ENCODE data around the gene CTNND1.

Gene CTNND1

DNA sequence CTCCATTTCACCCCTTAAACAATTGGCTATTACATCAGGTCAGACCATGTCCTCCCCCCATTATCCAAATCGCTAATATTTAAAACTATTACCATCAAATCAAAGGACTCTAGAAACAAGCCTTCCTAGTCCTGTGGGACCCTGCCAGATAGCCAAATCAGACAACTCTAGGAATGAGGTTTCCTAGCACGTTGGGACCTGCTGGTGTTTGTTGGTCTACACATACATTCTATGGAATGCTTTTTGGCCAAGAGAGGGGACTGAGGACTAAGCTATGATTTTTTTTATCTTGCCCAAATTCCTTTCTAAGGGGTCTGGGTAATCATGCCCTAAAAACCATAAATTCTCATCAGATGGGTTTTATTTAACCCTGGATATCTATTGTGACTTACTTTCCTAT is 34.4 kb upstream of the CTNND1 start:
- CTCF ChIA-PET = no interaction called here
- POLR2A ChIA-PET = interaction anchor here (3.3 kb wide), 1 partner anchor 14 kb away, joined by 13 read pairs; the partner anchor contains the start of gene SELENOH
- TF ChIP-seq L3MBTL2 (conservative IDR thresholded peaks at IDR 0.05) (no peak), NFRKB (IDR thresholded peaks at IDR 0.05) (no peak), ARNT (IDR thresholded peaks at IDR 0.05) (no peak)
- DNase-seq (ENCODE audit: extremely low spot score) = no peak

DNA sequence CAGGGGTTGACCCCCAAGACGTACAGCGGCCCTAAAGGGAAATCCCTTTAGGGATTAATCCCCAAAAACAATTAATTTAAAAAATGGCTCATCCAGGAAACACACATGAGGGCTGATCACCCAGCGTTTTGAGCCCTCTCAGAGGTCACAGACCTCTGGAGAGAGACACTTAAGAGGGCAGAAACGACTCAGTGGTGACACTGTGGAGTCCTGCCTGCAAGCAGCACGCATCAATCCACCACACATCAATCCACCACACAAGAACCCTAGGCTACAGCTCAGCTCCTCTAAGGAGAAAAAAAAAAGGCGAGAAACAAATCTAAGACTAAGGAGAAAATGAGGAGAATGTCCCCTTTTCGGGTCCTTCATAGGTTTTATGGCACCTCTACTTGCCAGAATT is 32.8 kb upstream of the CTNND1 start:
- DNase-seq (ENCODE audit: extremely low spot score) = no peak
- ChIA-PET POLR2A (interaction anchor here (0.5 to 3.3 kb wide), 2 partner anchors 13 to 377 kb away, joined by 3 to 13 read pairs; partner anchors contain the start of gene SELENOH), CTCF (no interaction called here)
- no peak for TF ChIP-seq L3MBTL2 (conservative IDR thresholded peaks at IDR 0.05)
- no peak for TF ChIP-seq CTBP1 (IDR thresholded peaks at IDR 0.05; ENCODE audit: borderline replicate concordance)
- no peak for TF ChIP-seq FOXA1 (IDR thresholded peaks at IDR 0.05)
- no peak for TF ChIP-seq ELF4 (IDR thresholded peaks at IDR 0.05)
- TF ChIP-seq ZNF384 (IDR thresholded peaks at IDR 0.05) = no peak
- no peak for TF ChIP-seq BHLHE40 (IDR thresholded peaks at IDR 0.05; ENCODE audit: borderline replicate concordance)
- TF ChIP-seq TARDBP (IDR thresholded peaks at IDR 0.05) = no peak
- TF ChIP-seq NFRKB (IDR thresholded peaks at IDR 0.05) = no peak
- no peak for TF ChIP-seq FOXK2 (IDR thresholded peaks at IDR 0.05)
- no peak for TF ChIP-seq LEF1 (IDR thresholded peaks at IDR 0.05; ENCODE audit: borderline replicate concordance)
- TF ChIP-seq, protein P1, sequence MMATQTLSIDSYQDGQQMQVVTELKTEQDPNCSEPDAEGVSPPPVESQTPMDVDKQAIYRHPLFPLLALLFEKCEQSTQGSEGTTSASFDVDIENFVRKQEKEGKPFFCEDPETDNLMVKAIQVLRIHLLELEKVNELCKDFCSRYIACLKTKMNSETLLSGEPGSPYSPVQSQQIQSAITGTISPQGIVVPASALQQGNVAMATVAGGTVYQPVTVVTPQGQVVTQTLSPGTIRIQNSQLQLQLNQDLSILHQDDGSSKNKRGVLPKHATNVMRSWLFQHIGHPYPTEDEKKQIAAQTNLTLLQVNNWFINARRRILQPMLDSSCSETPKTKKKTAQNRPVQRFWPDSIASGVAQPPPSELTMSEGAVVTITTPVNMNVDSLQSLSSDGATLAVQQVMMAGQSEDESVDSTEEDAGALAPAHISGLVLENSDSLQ (IDR thresholded peaks at IDR 0.05) = no peak
- no peak for TF ChIP-seq ARNT (IDR thresholded peaks at IDR 0.05)
- no peak for TF ChIP-seq SUZ12 (IDR thresholded peaks at IDR 0.05)
- TF ChIP-seq SP1 (IDR thresholded peaks at IDR 0.05) = no peak
- TF ChIP-seq FOXM1 (IDR thresholded peaks at IDR 0.05; ENCODE audit: borderline replicate concordance) = no peak
- no peak for TF ChIP-seq HDGF (IDR thresholded peaks at IDR 0.05; ENCODE audit: borderline replicate concordance)

DNA sequence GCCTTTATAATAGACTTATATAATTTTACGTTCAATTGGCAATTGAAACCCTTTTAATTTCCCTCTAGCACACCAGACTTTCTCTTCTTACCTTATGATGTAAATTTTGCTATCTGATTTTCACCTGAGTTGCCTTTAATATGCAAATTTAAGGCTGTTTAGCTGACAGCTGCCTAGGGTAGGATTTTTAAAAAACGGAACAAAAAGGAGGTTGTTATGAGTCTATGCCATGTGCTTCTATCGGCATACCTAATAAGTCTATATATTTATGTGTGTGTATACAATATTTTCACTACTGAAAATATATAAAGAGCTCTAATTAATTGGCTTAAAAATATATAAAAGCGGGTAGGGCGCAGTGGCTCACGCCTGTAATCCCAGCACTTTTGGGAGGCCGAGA is 32.1 kb upstream of the CTNND1 start:
- no peak for TF ChIP-seq ELF4 (IDR thresholded peaks at IDR 0.05)
- TF ChIP-seq TARDBP (IDR thresholded peaks at IDR 0.05) = no peak
- TF ChIP-seq FOXM1 (IDR thresholded peaks at IDR 0.05; ENCODE audit: borderline replicate concordance) = no peak
- no peak for TF ChIP-seq FOXA1 (IDR thresholded peaks at IDR 0.05)
- TF ChIP-seq NFRKB (IDR thresholded peaks at IDR 0.05) = no peak
- TF ChIP-seq SP1 (IDR thresholded peaks at IDR 0.05) = no peak
- no peak for TF ChIP-seq HDGF (IDR thresholded peaks at IDR 0.05; ENCODE audit: borderline replicate concordance)
- no peak for TF ChIP-seq FOXK2 (IDR thresholded peaks at IDR 0.05)
- TF ChIP-seq L3MBTL2 (conservative IDR thresholded peaks at IDR 0.05) = no peak
- TF ChIP-seq, protein P1 (IDR thresholded peaks at IDR 0.05) = no peak
- CTCF ChIA-PET = no interaction called here
- no peak for DNase-seq (ENCODE audit: extremely low spot score)
- POLR2A ChIA-PET = interaction anchor here (0.5 to 3.3 kb wide), 2 partner anchors 12 to 378 kb away, joined by 3 to 13 read pairs; partner anchors contain the start of gene SELENOH

DNA sequence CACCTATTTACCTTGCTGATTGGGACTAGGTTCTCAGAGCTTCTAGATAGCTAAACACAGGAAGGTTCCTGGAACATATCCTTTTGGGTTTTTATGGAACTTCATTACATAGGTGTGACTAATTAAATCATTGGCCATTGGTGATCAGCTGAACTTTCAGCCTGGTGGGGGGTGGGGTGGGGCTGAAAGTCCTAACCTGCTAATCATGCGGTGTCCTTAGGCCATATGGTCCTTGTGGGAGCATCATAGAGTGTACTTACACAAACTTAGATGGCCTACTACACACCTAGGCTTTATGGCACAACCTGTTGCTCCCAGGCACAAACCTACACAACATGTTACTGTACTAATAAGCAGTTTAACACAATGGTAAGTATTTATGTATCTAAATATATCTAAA is 28.9 kb upstream of the CTNND1 start:
- TF ChIP-seq NFRKB (IDR thresholded peaks at IDR 0.05) (no peak), ELF4 (IDR thresholded peaks at IDR 0.05) (no peak), L3MBTL2 (conservative IDR thresholded peaks at IDR 0.05) (no peak), CTBP1 (IDR thresholded peaks at IDR 0.05; ENCODE audit: borderline replicate concordance) (no peak), BHLHE40 (IDR thresholded peaks at IDR 0.05; ENCODE audit: borderline replicate concordance) (no peak), TARDBP (IDR thresholded peaks at IDR 0.05) (no peak), FOXM1 (IDR thresholded peaks at IDR 0.05; ENCODE audit: borderline replicate concordance) (no peak), ZNF384 (IDR thresholded peaks at IDR 0.05) (no peak), LEF1 (IDR thresholded peaks at IDR 0.05; ENCODE audit: borderline replicate concordance) (no peak), ARNT (IDR thresholded peaks at IDR 0.05) (no peak), SP1 (IDR thresholded peaks at IDR 0.05) (no peak), FOXK2 (IDR thresholded peaks at IDR 0.05) (no peak), HDGF (IDR thresholded peaks at IDR 0.05; ENCODE audit: borderline replicate concordance) (no peak), FOXA1 (IDR thresholded peaks at IDR 0.05) (no peak), SUZ12 (IDR thresholded peaks at IDR 0.05) (no peak)
- TF ChIP-seq, protein P1 (IDR thresholded peaks at IDR 0.05) = no peak
- CTCF ChIA-PET = no interaction called here
- DNase-seq (ENCODE audit: extremely low spot score) = no peak
- POLR2A ChIA-PET = interaction anchor here (0.9 kb wide), 1 partner anchor 9 kb away, joined by 3 read pairs; the partner anchor contains the start of gene SELENOH

DNA sequence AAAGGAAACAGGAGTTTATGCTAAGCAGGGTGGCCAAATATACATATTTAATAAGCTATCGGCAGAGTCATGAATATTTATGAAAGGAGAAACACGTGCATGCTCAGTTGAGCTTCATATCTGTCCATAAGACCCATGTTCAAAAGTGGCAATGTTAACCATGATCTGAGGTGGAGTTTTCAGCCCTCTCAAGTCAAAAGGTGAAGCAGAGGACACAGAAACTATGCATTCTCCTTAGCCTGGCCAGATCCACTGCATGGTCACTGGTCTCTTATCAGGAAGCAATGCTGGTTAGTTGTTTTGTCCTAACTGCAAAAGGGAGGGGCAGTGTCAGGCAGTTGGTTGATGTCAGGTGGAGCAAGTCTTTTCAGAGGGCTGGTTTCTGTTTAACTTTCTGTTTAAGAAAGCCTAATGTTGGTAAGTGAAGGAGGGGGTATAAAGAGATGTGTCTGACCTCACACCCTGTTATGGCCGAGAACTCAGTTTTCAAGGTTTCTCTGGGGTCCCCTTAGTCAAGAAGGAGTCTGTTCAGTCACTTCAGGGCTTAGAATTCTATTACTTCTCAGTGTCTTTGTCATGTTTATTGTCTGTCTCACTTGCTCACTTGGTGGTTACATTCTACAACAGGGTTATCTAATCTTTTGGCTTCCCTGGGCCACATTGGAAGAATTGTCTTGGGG is 25.8 kb upstream of the CTNND1 start:
- no peak for DNase-seq (ENCODE audit: extremely low spot score)
- ChIA-PET CTCF (no interaction called here), POLR2A (no interaction called here)
- TF ChIP-seq FOXK2 (IDR thresholded peaks at IDR 0.05) (no peak), BHLHE40 (IDR thresholded peaks at IDR 0.05; ENCODE audit: borderline replicate concordance) (no peak), FOXM1 (IDR thresholded peaks at IDR 0.05; ENCODE audit: borderline replicate concordance) (no peak), LEF1 (IDR thresholded peaks at IDR 0.05; ENCODE audit: borderline replicate concordance) (no peak), CTBP1 (IDR thresholded peaks at IDR 0.05; ENCODE audit: borderline replicate concordance) (no peak), ZNF384 (IDR thresholded peaks at IDR 0.05) (no peak), NFRKB (IDR thresholded peaks at IDR 0.05) (no peak), SUZ12 (IDR thresholded peaks at IDR 0.05) (no peak), TARDBP (IDR thresholded peaks at IDR 0.05) (no peak), L3MBTL2 (conservative IDR thresholded peaks at IDR 0.05) (no peak), ELF4 (IDR thresholded peaks at IDR 0.05) (no peak), ARNT (IDR thresholded peaks at IDR 0.05) (no peak), HDGF (IDR thresholded peaks at IDR 0.05; ENCODE audit: borderline replicate concordance) (no peak), FOXA1 (IDR thresholded peaks at IDR 0.05) (no peak), SP1 (IDR thresholded peaks at IDR 0.05) (no peak)
- TF ChIP-seq, protein P1 (IDR thresholded peaks at IDR 0.05) = no peak
